ENCODE measurements around the gene CCZ1B. TPM values are rescaled to one million over a fixed set of nuclear protein-coding genes. Genes with fewer than 3 reads are reported as not detected.
"Not testable (repeated sequence)": the region's sequence is repeated elsewhere in the genome, so short reads cannot be mapped to it uniquely, and the experiment has no call there.

Gene CCZ1B
- total and polyA plus RNA-seq, 5 donors, result 22.6 to 51.3 (median 37.1) TPM

- 79% methylated on average over 7 of the region's 7 CpGs for WGBS
- DNase-seq (no peak), ATAC-seq (no peak)
- H3K27me3 ChIP-seq (ENCODE audit: control insufficient read depth, insufficient read depth), result no peaks in the 10 kb centered on the region
- intact Hi-C loops (cut with DNase I), result no loop called here
- H3K9me3 ChIP-seq (ENCODE audit: control insufficient read depth, low read length), result no peaks in the 10 kb centered on the region
- no peaks in the 10 kb centered on the region for H3K4me1 ChIP-seq (ENCODE audit: control insufficient read depth, insufficient read depth, low read length)
- no peak overlapping the region for H3K27ac ChIP-seq (ENCODE audit: low read length)
- no peak overlapping the region for H3K4me3 ChIP-seq (ENCODE audit: low read length)
These were observed 5.1 kb upstream of the CCZ1B start for GRCh38 chr7:6831018-6831725.

- ATAC-seq; H3K27me3 ChIP-seq (ENCODE audit: control insufficient read depth, insufficient read depth); DNase-seq; H3K4me1 ChIP-seq (ENCODE audit: control insufficient read depth, insufficient read depth, low read length); H3K4me3 ChIP-seq (ENCODE audit: low read length); H3K27ac ChIP-seq (ENCODE audit: low read length); H3K9me3 ChIP-seq (ENCODE audit: control insufficient read depth, low read length); intact Hi-C loops (cut with DNase I): not testable (repeated sequence)
- WGBS, result 76% methylated on average over 6 of the region's 6 CpGs
These were observed 4.0 kb upstream of the CCZ1B start for GRCh38 chr7:6830026-6830425.

GRCh38 chr7:6829616-6830015 is 3.5 kb upstream of the CCZ1B start:
- H3K4me3 ChIP-seq (ENCODE audit: low read length); DNase-seq; H3K27me3 ChIP-seq (ENCODE audit: control insufficient read depth, insufficient read depth); H3K27ac ChIP-seq (ENCODE audit: low read length); H3K9me3 ChIP-seq (ENCODE audit: control insufficient read depth, low read length); H3K4me1 ChIP-seq (ENCODE audit: control insufficient read depth, insufficient read depth, low read length); ATAC-seq; intact Hi-C loops (cut with DNase I): not testable (repeated sequence)
- 72% methylated on average over 5 of the region's 5 CpGs for WGBS

- H3K9me3 ChIP-seq (ENCODE audit: control insufficient read depth, low read length); H3K4me1 ChIP-seq (ENCODE audit: control insufficient read depth, insufficient read depth, low read length); H3K27ac ChIP-seq (ENCODE audit: low read length); H3K4me3 ChIP-seq (ENCODE audit: low read length); DNase-seq; intact Hi-C loops (cut with DNase I); ATAC-seq; H3K27me3 ChIP-seq (ENCODE audit: control insufficient read depth, insufficient read depth): not testable (repeated sequence)
- WGBS, result 62% methylated on average over 12 of the region's 12 CpGs
These were observed 1.1 kb upstream of the CCZ1B start for GRCh38 chr7:6827180-6827579.

GRCh38 chr7:6825236-6826125 is 594 bp downstream of the CCZ1B start:
- H3K9me3 ChIP-seq (ENCODE audit: control insufficient read depth, low read length); H3K27ac ChIP-seq (ENCODE audit: low read length); H3K4me1 ChIP-seq (ENCODE audit: control insufficient read depth, insufficient read depth, low read length); H3K4me3 ChIP-seq (ENCODE audit: low read length); DNase-seq; intact Hi-C loops (cut with DNase I); H3K27me3 ChIP-seq (ENCODE audit: control insufficient read depth, insufficient read depth): not testable (repeated sequence)
- ATAC-seq, result peak; percentile 49 to 56
- WGBS, result 40% methylated on average over 10 of the region's 42 CpGs

- H3K9me3 ChIP-seq (ENCODE audit: control insufficient read depth, low read length); H3K27ac ChIP-seq (ENCODE audit: low read length); ATAC-seq; H3K27me3 ChIP-seq (ENCODE audit: control insufficient read depth, insufficient read depth); H3K4me1 ChIP-seq (ENCODE audit: control insufficient read depth, insufficient read depth, low read length); DNase-seq; intact Hi-C loops (cut with DNase I); H3K4me3 ChIP-seq (ENCODE audit: low read length): not testable (repeated sequence)
- 95% methylated on average over 6 of the region's 6 CpGs for WGBS
These were observed 4.5 kb downstream of the CCZ1B start for GRCh38 chr7:6821622-6822021.

- H3K27ac ChIP-seq (ENCODE audit: low read length); DNase-seq; H3K4me3 ChIP-seq (ENCODE audit: low read length); intact Hi-C loops (cut with DNase I); H3K4me1 ChIP-seq (ENCODE audit: control insufficient read depth, insufficient read depth, low read length); H3K9me3 ChIP-seq (ENCODE audit: control insufficient read depth, low read length); H3K27me3 ChIP-seq (ENCODE audit: control insufficient read depth, insufficient read depth); ATAC-seq: not testable (repeated sequence)
- WGBS, result 91% methylated on average over 7 of the region's 7 CpGs
These were observed 10.6 kb downstream of the CCZ1B start for GRCh38 chr7:6815470-6815869.

GRCh38 chr7:6813011-6813410 is 13.1 kb downstream of the CCZ1B start:
- H3K4me1 ChIP-seq (ENCODE audit: control insufficient read depth, insufficient read depth, low read length); DNase-seq; H3K9me3 ChIP-seq (ENCODE audit: control insufficient read depth, low read length); H3K4me3 ChIP-seq (ENCODE audit: low read length); H3K27me3 ChIP-seq (ENCODE audit: control insufficient read depth, insufficient read depth); H3K27ac ChIP-seq (ENCODE audit: low read length); intact Hi-C loops (cut with DNase I); ATAC-seq: not testable (repeated sequence)
- 99% methylated on average over 2 of the region's 2 CpGs for WGBS

- WGBS, result 78% methylated on average over 4 of the region's 6 CpGs
- ATAC-seq; H3K27ac ChIP-seq (ENCODE audit: low read length); H3K4me3 ChIP-seq (ENCODE audit: low read length); H3K4me1 ChIP-seq (ENCODE audit: control insufficient read depth, insufficient read depth, low read length); H3K27me3 ChIP-seq (ENCODE audit: control insufficient read depth, insufficient read depth); DNase-seq; H3K9me3 ChIP-seq (ENCODE audit: control insufficient read depth, low read length); intact Hi-C loops (cut with DNase I): not testable (repeated sequence)
These were observed 18.1 kb downstream of the CCZ1B start for GRCh38 chr7:6807959-6808358.

- DNase-seq; H3K27me3 ChIP-seq (ENCODE audit: control insufficient read depth, insufficient read depth); ATAC-seq; H3K4me3 ChIP-seq (ENCODE audit: low read length); H3K27ac ChIP-seq (ENCODE audit: low read length); H3K9me3 ChIP-seq (ENCODE audit: control insufficient read depth, low read length); H3K4me1 ChIP-seq (ENCODE audit: control insufficient read depth, insufficient read depth, low read length); intact Hi-C loops (cut with DNase I): not testable (repeated sequence)
- WGBS, result no CpG with 5 or more reads among the region's 4 CpGs
These were observed 18.6 kb downstream of the CCZ1B start for GRCh38 chr7:6807393-6807918.

- intact Hi-C loops (cut with DNase I); ATAC-seq; H3K4me1 ChIP-seq (ENCODE audit: control insufficient read depth, insufficient read depth, low read length); H3K27ac ChIP-seq (ENCODE audit: low read length); H3K4me3 ChIP-seq (ENCODE audit: low read length); H3K9me3 ChIP-seq (ENCODE audit: control insufficient read depth, low read length); H3K27me3 ChIP-seq (ENCODE audit: control insufficient read depth, insufficient read depth); DNase-seq: not testable (repeated sequence)
- WGBS, result 100% methylated on average over 1 of the region's 2 CpGs
These were observed 25.7 kb downstream of the CCZ1B start for GRCh38 chr7:6800331-6800730.
